GM18502 (cell line): ENCODE data around the gene ACSM6.

Source experiments
- ATAC-seq: cut with Tn5 transposase; IDR thresholded peaks from one replicate; pipeline ENCODE4 v1.9.1; 2021; ENCODE audit warnings: mild to moderate bottlenecking; ENCODE audit not compliant: unreplicated experiment, poor library complexity

ACSM6 gene

GRCh38 chr10:95243318-95243617, 49.2 kb downstream of the ACSM6 start:
- ATAC-seq: no peak

GRCh38 chr10:95244152-95244551, 50.1 kb downstream of the ACSM6 start:
- no peak for ATAC-seq

DNA sequence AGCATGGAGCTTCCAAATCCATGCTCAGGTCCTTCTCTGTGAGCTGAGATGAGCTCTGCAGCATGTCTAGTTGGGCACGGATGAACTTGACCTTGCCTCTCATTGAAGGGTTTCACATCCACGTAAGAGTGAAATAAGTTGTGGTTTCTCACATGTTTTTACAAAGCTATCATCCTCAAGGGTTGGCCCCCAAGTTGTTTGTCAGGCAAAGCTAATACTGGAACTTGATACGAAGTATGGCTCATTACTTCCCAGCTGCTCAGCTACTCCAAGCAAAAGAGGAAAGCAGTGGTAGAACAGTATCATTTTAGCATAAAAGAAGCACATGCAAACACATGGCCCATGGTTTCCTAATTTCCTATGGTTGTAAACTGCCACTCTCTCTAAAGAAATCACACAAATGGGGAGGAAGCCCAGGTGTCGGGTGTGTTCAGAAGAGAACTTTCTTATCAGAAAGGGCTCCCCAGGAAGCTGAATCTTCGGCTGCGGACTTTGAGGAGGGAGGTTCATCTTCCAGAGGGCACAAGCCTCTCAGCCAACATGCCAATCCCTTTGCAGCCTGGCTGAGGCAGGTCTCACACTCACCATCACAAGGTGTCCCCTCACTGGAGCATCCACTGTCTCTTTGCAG, 51.5 kb downstream of the ACSM6 start:
- ATAC-seq: peak; percentile 90

DNA sequence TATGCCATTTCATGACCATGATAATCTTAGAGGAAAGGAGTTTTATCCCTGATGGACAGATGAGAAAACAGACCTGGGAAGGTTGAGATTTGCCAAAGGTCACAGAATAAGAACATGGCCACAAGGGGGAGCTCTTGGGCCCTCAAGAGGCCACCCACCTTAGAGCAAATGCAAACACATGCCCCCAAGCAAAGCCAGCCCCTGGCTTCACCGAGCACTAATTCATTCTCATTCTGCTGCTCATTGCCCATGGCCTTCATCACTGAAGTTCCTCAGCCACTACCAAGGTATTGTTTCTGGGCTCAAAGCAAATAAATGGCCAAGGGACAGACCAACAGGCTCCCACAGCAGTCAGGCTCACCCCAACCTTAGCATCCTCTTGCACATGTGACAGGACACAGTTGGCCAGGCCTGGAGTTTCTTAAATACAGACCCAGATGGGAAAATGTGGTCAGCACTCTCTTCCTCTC, 52.6 kb downstream of the ACSM6 start:
- ATAC-seq: no peak

DNA sequence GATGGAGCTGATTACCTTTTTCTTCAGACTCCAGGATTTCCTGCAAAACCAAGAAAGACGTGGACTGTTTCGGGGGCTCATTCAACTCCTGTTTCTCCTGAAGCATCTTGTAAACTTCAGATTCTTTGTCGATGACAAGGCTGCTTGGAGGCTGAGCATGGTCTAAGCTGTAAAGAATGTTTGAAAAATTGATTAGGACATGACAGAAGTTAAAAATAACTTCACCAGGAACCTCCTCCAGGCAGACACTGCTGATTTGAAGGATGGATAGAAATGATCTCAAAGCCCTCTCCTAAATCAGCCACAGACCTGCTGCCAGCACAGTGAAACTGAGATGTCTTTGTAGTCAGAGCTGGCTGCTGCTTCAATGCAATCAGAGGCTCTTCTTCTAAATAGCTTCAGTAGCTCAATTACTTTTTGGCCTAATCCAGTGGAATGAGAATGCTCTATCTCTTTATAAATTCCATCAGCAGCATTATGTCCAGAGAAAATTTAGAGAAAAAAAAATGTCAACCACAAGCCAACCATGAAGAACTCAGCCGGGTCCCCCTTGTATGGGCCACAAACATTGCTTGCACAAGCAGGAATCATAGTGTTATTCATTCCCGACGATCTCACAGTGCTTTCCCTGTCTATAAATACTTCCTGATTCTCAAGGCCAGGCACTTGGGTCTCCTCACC, 53.3 kb downstream of the ACSM6 start:
- ATAC-seq: no peak

DNA sequence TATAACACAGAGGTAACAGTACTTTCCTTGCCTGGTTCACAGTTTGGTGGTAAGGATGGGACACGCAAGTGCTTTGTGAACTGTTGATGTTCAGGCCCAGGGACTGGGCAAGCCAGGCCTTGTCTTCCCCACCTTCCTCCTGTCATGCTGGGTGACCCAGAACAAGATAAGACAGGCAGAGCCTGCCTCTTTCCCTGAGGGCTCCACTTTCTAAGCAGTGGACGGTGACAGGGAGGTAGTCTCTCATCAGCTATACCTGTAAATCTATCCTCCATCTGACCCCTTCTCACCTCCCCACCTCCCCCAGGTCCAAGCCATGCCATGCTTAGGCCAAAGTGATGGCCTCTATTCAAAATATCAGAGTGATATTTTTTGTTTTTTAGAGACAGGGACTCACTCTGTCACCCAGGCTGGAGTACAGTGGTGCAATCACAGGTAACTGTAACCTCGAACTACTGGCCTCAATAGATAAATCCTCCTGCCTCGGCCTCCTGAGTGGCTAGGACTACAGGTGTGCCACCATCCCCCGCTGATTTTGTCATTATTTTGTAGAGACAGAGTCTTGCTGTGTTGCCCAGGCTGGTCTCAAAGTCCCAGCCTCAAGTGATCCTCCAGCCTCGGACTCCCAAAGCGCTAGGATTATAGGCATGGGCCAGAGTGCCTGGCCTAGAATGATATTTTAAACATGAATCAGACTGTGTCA, 54.0 kb downstream of the ACSM6 start:
- ATAC-seq: no peak

DNA sequence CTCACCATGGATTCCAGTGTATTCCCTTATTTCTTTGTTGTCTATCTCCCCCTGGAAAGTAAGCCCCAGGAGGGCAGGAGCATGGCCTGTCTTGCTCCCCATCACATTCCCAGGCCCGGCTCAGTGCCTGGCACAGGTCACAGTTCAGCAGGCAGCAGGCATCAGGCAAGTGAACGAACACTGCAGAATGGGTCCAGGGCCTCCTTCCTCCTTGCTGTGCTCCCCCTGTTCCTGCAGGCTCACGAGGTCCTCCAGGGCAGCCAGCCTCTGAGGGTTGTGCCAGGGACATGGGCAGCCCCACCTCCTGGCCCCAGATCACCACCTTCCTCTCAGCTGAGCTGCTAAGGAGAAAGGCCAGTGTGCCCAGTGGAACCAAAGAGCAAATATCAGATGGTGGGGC, 55.0 kb downstream of the ACSM6 start:
- no peak for ATAC-seq

DNA sequence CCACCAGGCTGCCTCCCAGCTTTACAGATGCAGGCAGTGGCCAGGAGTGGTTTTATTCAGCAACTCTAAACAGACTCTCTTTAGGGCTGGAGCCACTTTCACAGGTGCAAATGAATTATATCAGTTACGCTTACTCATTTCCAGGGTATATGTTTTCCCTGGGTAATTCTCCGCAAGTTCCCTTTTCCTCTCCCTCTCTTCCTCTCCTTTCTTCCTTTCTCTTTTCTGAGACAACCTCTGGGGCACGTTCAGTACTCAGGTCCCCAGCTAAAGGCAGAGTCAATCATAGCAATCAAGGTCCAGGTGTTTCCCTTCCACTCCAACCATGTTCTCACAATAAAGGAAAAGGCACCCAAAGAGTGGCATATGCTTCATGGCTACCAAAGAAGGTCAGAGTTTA, 55.4 kb downstream of the ACSM6 start:
- no peak for ATAC-seq

DNA sequence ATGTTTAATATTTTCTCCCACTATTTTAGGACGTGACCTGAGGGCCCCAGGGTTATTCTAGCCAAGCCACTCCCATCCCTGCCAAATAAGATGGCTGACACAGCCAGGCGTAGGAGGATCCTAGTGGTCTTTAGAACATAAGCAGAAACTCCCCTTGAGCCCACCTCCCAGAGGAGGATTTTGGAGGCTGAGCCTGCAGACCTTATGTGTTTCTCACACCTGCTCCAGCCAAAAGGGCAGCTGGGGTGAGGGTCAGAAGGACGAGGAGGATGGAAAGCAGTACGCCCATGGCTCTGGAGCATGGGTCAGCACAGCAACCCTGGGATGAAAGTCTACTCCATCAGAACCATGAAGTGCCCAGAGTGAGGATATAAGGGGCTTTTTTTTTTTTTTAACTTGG, 56.8 kb downstream of the ACSM6 start:
- no peak for ATAC-seq

DNA sequence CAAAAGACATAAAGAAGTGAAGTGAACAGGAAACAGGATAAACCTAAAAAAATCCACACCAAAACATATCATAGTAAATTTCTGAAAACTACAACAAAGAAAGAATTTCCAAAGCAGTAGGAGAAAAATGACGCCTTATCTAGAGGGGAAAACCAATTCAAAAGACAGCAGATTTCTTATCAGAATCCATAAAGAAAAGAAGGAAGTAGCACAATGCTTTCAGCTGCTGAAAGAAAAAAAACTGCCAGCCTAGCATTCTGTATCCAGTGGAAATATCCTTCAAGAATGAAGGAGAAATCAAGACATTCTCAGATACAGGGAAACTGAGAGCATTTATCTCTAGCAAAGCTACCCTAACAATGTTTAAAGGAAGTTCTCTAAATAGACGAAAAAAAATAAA, 59.0 kb downstream of the ACSM6 start:
- no peak for ATAC-seq

GRCh38 chr10:95253686-95254085, 59.6 kb downstream of the ACSM6 start:
- ATAC-seq: no peak

GRCh38 chr10:95254629-95255028, 60.6 kb downstream of the ACSM6 start:
- ATAC-seq: peak; percentile 61

DNA sequence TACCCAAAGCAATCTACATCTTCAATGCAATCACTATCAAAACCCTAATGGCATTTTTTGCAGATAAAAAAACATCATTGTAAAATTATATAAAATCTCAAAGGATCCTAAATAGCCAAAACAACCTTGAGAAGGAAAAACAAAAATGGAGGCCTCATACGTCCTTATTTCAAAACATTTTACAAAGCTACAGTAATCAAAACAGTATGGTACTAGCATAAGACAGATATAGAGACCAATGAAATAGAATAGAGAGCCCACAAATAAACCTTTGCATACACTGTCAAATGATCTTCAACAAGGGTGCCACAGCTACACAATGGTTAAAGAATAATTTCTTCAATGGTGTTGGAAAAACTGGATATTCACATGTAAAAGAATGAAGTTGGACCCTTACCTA, 62.2 kb downstream of the ACSM6 start:
- no peak for ATAC-seq

- no peak for ATAC-seq
Measured at GRCh38 chr10:95257849-95258248, 63.8 kb downstream of the ACSM6 start.

DNA sequence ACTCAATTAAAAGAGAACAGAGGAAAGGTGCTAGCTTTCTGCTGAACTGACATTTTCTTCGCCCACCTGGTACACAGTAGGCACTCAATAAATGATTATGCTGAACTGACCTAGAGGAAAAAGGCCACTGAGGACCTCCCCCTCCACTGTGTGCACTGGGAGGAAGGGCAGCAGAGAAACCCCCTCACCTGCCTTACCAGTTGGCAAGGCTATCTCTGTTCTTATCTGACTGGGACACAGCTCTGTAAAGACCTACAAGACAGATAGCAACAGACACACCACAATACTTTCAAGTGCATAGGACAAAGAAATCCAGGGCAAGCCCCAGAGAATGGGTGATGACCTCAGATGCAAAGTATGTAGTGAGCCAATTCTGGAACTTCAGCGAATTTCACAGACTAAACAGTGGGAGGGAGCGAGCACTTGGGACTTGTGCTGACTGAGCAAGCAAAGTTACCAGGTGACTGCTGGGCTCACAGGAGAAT, 66.4 kb downstream of the ACSM6 start:
- peak; percentile 75 for ATAC-seq

DNA sequence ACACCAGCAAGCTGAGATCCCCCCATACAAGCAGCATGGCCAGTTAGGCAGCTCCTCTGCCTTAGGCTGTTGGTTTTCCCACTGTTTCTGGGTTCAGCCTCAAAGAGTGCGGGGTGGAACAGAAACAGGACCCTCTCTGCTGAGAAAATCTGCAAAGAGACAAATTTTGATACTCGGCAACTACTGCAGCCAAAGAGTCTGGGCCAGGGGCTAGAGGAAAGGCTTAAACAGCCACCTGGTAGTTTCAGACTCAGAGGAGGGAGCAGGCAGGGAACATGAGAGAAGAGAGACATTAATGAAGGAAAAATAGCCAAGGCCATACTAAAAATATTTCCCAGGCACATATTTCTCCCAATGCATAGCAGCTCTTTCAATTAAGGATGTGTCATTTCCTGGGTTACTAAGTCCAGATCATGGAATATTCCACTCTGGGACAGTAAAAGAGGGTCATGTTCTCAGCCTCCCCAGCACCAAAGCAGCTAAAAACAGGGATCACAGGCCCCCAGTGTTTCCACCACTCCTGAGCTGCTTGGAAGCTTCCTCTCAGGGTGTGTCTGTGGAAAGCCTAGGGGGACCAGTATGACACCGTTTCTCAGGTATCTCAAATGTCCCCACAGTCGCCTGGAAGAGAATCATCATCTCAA, 67.0 kb downstream of the ACSM6 start:
- ATAC-seq: peak; percentile 8

DNA sequence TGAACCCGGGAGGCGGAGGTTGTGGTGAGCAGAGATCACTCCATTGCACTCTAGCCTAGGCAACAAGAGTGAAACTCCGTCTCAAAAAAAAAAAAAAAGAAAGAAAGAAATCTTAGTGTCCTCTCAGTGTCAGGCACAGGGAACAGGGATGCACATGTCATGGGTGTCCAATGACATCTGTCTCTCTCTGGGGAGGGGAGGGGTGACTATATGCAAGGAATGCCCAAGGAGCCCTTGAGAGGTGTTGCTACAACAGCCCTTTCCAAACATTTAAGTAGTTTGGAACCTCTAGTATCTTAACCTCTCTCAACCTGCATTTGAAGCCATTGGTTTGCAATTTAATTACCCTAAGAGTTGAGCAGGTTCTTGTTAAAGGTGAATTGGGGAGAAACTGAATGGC, 67.9 kb downstream of the ACSM6 start:
- no peak for ATAC-seq

- no peak for ATAC-seq
Measured at GRCh38 chr10:95262763-95263518, 68.9 kb downstream of the ACSM6 start.

- ATAC-seq: no peak
Measured at GRCh38 chr10:95263864-95264226, 69.8 kb downstream of the ACSM6 start.

DNA sequence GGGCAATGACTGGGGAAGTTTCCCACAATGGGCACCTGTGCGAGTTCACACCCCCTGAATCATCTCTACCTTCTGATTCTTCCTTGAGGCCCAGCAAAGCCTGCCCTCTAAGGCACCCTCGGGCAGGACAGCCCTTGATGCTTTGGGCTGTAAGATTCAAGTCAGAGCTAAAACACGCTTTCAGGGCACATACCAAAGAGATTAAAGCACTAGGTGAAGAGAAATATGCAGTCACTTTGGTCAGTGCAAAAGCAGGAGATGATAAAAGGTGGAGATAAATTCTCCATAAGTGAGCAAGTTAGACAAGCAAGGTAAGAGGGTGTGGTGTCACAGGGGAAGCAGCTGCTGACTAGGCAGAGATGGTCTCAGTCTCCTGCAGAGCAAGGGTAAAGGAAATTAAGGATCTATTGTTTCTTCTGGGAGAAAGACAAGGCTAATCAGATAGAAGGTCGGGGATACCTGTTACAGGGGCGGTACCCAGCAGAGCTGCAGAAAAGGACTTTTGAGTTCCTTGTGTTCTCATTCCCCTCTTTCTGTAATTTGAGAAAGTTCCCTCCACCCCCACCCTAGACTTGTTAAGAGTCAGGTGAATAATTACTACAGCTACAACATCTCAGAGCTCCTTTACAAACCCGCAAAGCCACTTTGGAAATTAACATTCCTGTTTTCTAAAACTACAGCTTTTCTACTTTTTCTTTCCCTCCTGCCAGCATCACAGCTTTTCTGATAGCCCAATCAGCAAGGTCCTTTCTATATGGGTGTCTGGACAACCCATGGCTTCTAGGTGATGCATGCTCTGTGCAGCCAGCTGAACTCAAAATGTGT, 70.4 kb downstream of the ACSM6 start:
- ATAC-seq: no peak
